NCI-H510A (cell line): ENCODE measurements around the gene CDA.

Source experiments
- DNase-seq: peaks from one replicate; lab custom pipeline; 2025; lab: John Stamatoyannopoulos, UW

The CDA gene

DNA sequence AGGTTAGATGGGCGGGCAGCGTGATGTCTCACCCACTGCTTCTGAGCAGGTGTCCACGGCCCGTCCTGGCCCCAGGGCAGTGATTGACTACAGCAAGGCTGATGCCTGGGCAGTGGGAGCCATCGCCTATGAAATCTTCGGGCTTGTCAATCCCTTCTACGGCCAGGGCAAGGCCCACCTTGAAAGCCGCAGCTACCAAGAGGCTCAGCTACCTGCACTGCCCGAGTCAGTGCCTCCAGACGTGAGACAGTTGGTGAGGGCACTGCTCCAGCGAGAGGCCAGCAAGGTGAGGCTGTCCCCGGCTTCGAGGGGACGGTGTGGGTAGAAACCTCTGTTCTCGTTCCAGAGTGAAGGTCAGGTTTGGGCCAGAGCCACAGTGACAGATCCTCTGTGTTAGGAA lies 60.0 kb downstream of the CDA start:
- DNase-seq, result no peak

DNA sequence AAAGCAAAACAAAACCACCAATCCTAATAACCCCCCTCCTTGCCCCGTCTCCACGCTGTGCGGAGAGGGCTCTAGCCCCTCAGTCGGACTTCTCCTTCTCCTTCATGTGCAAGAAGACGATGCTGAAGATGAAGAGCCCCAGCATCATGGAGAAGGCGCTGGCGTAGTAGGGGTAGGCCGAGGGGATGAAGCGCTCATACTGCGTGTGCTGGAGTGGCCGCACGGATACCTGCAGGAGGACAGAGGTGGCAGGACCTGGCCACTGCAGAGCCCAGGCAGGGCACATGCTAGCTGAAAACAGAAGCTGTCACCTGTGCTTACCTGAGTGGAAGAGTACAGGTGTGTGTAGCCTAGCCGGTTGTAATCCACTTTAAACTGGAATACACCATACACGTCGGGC lies 63.4 kb downstream of the CDA start:
- DNase-seq, result no peak

DNA sequence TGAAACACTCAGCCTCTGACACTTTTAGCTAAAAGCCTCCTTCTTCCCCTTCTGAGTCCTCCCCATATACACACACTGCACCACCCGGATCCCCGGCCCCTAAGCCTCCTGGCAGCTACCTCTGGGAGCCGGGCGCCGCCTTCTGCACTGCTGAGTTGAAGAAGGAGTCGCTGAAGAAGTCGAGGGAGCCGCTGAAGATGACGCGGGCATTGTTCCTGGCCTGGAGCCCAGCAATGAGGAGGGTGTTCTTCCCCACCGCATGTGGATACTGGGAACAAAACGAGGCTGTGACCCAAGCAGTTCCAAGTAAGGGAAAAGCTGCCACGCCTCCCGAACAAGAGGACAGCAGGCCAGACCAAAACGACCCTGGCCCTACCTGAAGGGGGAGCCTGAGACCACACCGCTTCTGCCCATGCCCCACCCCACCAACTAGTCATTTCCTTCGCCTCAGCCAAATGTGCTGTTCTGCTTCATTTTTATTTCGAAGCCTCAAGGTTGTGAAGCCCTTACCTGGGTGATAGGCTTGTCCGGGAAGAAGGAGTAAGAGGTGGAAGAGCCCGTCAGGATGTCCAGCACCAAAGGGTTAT lies 65.3 kb downstream of the CDA start:
- DNase-seq, result no peak

DNA sequence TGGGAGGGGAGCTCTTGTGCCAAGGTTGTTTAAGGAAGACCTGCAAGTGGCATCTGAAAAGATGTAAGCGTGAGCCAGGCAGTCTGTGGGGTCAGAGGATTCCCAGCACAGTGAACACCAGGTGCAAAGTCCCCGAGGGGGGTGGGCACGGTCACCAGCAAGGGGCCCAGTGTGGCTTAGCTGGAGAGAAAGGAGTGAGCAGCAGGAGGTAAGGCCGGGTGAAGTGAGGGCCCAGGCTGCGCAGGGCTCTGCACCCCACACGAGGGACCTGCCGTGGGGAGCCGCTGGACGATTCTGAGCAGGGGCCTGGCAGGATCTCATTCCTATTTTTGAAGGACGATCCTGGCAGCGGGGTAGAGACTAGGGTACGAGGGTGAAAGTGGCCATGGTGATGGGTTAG lies 68.1 kb downstream of the CDA start:
- no peak for DNase-seq

DNA sequence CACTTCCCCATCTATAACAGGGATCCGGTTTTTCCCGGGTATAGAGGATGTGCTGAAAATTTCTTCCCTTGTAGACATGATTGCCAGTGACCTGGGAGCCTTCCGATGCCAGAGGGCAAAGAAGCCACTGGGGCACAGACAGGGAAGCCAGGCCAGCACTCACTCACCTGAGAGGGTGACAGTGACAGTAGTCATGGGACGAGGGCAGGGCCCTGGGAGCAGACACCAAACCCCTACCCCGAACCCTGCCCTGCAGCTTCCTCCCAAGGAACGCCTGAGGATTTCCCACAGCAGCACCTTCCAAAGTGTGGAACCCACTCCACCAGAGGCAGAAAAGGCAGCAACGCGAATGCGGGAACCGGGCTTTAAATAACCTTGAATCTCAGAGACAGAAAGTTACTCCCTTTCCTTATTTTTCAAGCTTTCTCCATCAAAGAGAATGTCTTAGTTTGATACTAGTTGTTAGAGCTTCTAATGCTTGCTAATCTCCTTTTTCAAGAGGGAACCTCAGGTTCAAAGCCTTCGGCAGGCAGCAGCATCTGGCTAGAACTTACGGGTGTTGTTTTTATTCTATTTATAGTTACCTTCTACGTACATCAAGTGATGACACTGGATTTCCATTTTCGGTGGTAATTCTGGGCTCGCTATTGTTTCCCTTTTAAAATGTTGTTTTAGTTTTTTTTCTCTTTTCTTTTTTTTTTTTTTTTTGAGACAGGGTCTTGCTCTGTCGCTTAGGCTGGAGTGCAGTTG lies 69.4 kb downstream of the CDA start:
- DNase-seq, result no peak

- no peak for DNase-seq
Measured at GRCh38 chr1:20660363-20660762, 71.5 kb downstream of the CDA start.

DNA sequence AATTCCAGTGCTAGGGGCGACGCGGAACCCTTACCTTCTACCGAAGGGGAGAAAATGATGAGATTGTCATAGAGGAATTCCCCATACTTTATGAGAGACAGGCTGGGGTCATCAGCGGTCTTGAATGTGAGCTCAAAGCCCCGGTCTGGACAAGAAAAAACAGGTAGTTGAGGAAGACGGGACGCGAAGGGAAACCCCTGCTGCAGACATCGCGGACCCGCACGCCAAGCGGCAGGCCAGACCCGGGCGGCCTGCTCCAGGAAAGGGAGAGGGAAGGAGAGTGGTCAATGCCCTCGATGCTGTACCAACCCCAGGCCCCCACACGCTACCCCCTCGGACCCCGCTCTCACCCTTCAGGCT lies 71.9 kb downstream of the CDA start:
- DNase-seq, result no peak

DNA sequence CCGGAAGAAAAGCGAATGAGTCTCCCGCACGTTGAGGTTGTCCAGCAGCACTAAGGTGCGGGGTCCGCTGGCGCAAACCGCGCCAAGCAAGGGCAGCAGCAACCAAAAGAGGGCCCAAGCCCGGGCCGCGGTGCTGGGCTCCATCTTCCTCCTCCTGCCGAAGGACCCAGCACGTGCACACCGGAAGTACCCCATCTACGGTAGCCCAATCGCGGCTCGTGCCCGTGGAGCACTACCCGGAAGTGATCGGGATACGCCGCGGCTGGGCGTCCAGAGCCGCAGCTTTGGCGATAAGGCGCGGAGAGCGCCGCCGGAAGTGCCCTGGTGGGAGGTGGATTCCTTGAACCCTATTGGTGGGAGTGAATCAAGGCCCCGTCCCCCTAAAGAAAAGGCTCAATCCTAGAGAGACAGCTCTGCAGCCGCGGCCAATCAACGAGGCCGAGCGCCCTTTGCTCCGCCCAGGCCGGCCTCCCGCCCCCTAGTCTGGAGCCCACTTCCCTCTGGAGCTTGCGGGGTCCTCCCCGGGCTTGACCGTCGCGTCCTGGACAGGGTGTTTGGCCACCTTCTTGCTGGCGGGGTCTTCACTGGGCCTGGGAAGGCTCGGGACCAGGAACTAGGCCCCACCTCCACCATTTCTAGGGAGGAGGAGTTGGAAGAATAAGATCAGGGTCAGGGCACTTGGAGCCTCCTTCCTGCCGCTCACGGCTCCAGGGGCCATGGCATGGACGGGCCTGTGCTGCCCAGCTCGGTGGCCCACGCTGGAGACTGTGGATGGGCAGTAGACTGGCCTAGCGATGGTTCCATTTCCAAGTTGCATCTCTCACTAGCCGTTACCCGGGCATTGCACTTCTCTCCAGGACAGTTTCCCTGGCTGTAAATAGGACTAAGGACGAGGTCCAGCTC lies 72.6 kb downstream of the CDA start, which contains the start of gene DDOST:
Gene DDOST, minus strand, starts transcription at position 163 of the 903 bp plus-strand sequence. Its CDS starts 19 bp downstream, at position 144.
- peak; percentile 100 for DNase-seq

GRCh38 chr1:20662110-20662475 lies 73.2 kb downstream of the CDA start:
- DNase-seq, result peak; percentile 39

GRCh38 chr1:20663365-20663764 lies 74.5 kb downstream of the CDA start:
- DNase-seq, result no peak

DNA sequence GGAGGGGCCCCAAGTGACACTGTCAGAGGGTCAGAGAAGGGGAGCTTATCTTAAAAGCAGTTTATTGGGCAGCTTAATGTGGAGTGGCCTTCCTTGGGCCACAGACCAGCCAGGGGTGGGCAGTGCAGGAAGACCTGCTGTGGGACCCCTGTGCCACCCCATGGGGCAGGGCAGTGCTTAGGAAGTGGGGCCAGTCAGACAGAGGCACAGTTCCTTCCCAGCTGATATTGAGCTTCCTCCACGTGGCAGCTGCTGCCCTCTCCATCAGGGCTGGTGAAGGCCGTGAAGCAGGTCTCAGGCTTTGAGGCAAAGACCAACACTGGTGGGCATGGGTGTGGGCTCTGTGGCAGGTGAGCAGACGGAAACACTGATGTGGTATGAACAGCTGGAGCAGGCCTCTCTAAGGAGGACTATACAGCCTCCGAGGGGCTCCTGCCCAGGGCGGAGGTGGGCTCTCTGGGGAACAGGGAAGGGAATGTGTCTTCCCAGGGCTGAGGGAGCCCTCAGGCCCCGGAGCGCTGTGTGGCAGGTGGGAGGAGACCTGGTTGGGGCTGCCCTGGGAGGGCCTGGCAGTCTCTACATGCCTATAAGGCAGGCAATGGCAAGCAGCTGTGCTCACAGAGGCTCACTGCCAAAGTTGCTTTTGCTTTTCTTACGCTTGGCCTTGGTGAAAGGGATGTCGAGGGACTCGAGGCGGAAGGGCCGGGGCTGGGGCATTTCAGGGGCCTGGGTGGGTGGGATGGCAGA lies 75.2 kb downstream of the CDA start:
- DNase-seq, result no peak

GRCh38 chr1:20665726-20666125 lies 76.8 kb downstream of the CDA start:
- no peak for DNase-seq

- DNase-seq, result no peak
Measured at GRCh38 chr1:20666146-20666545, 77.2 kb downstream of the CDA start.

GRCh38 chr1:20666804-20667203 lies 77.9 kb downstream of the CDA start:
- DNase-seq, result peak; percentile 41
